ENCODE results near the gene BLTP3A. TPM values are rescaled to one million over a fixed set of nuclear protein-coding genes. Genes with fewer than 3 reads are reported as not detected.
"Not testable (repeated sequence)": the region's sequence is repeated elsewhere in the genome, so short reads cannot be mapped to it uniquely, and the experiment has no call there.

Gene BLTP3A
- total RNA-seq, 2 donors from 2014 or later: 12.7 to 24.3 TPM

DNA sequence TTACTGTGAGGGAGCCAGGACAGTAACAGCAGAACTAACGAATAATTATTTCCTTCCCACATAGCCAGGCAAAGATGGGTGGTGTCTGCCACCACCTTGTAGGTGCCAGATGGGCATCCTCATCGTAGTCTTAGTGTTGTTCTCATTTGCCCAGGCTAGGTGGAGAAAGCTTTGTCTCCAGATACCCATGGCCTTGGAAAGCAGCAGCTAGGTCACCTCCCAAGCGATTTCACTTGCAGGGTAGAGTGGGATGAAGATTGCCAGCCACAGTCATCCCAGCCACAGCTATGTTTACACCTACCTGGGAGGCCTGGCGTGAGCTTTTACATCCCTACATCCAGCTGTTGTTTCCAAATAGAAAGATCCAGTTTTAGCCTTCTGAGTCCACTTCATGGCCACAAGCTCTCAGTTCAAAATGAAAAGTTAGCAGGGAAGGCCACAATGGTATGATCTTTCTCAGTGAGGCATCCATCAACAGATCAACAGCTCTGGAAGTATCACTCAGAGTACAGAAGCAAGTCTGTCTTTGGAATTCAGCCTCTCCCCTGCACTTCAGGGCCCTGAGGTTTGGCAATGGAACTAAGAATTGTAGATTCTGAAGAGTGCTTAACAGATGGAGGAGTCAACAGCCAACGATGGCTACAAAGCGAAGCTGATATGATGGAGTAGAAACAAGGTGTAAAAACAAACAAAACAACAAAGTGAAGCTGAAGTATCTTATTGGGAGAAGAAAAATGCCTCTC is 45.6 kb upstream of the BLTP3A start:
- no peak for DNase-seq (ENCODE audit: low spot score)
- no peaks in the 10 kb centered on the region for H3K4me1 ChIP-seq (replicated peaks)
- H3K27me3 ChIP-seq (replicated peaks; ENCODE audit: insufficient read depth): no peaks in the 10 kb centered on the region
- H3K36me3 ChIP-seq: no peaks in the 10 kb centered on the region
- no peak overlapping the region for H3K4me3 ChIP-seq
- H3K27ac ChIP-seq: no peak overlapping the region
- no peaks in the 10 kb centered on the region for H3K9me3 ChIP-seq
- WGBS: 69% methylated on average over 6 of the region's 6 CpGs
- no peak for TF ChIP-seq POLR2AphosphoS5 (IDR thresholded peaks at IDR 0.05)
- TF ChIP-seq POLR2A (IDR thresholded peaks at IDR 0.05): no peak
- TF ChIP-seq, protein P1, sequence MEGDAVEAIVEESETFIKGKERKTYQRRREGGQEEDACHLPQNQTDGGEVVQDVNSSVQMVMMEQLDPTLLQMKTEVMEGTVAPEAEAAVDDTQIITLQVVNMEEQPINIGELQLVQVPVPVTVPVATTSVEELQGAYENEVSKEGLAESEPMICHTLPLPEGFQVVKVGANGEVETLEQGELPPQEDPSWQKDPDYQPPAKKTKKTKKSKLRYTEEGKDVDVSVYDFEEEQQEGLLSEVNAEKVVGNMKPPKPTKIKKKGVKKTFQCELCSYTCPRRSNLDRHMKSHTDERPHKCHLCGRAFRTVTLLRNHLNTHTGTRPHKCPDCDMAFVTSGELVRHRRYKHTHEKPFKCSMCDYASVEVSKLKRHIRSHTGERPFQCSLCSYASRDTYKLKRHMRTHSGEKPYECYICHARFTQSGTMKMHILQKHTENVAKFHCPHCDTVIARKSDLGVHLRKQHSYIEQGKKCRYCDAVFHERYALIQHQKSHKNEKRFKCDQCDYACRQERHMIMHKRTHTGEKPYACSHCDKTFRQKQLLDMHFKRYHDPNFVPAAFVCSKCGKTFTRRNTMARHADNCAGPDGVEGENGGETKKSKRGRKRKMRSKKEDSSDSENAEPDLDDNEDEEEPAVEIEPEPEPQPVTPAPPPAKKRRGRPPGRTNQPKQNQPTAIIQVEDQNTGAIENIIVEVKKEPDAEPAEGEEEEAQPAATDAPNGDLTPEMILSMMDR (IDR thresholded peaks at IDR 0.05): no peak
- intact Hi-C loops (cut with DNase I): no loop called here

DNA sequence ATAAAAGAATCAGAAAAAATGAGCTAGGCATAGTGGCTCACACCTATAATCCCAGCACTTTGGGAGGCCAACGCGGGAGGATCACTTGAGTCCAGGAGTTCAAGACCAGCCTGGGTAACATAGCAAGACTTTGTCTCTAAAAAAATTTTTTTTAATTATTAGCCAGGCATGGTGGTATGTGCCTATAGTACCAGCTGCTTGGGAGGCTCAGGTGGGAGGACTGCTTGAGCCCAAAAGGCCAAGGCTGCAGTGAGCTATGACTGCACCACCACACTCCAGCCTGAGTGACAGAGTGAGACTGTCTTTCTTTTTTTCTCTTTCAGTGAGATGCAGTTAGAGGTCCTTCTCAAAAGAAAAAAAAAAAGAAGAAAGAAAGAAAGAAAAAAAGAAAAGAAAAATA is 43.1 kb upstream of the BLTP3A start:
- Histone ChIP-seq H3K4me3 (no peak overlapping the region), H3K9me3 (no peaks in the 10 kb centered on the region), H3K4me1 (replicated peaks) (no peaks in the 10 kb centered on the region), H3K36me3 (no peaks in the 10 kb centered on the region), H3K27ac (no peak overlapping the region), H3K27me3 (replicated peaks; ENCODE audit: insufficient read depth) (no peaks in the 10 kb centered on the region)
- no peak for DNase-seq (ENCODE audit: low spot score)
- WGBS: 95% methylated on average over 2 of the region's 2 CpGs
- TF ChIP-seq POLR2A (IDR thresholded peaks at IDR 0.05): no peak
- TF ChIP-seq, protein P1 (IDR thresholded peaks at IDR 0.05): no peak
- intact Hi-C loops (cut with DNase I): no loop called here

DNA sequence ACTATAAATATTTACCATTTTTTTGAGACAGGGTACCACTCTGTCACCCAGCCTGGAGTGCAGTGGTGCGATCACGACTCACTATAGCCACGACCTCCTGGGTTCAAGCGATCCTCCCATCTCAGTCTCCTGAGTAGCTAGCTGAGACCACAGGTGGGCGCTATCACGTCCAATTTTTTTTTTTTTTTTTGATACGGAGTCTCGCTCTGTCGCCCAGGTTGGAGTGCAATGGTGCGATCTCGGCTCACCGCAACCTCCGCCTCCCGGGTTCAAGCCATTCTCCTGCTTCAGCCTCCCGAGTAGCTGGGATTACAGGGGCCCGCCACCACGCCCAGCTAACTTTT is 35.4 kb upstream of the BLTP3A start:
- peak overlapping the region; percentile 94 to 96 for H3K27ac ChIP-seq
- H3K9me3 ChIP-seq; H3K36me3 ChIP-seq; H3K27me3 ChIP-seq (replicated peaks; ENCODE audit: insufficient read depth); DNase-seq (ENCODE audit: low spot score); H3K4me1 ChIP-seq (replicated peaks): not testable (repeated sequence)
- H3K4me3 ChIP-seq: peak overlapping the region; percentile 50 to 56
- WGBS: 30% methylated on average over 17 of the region's 17 CpGs
- intact Hi-C loops (cut with DNase I): loop anchor here (5.0 kb wide), 1 partner anchor 131 kb away; the partner anchor contains the start of genes ANKS1A and TAF11

DNA sequence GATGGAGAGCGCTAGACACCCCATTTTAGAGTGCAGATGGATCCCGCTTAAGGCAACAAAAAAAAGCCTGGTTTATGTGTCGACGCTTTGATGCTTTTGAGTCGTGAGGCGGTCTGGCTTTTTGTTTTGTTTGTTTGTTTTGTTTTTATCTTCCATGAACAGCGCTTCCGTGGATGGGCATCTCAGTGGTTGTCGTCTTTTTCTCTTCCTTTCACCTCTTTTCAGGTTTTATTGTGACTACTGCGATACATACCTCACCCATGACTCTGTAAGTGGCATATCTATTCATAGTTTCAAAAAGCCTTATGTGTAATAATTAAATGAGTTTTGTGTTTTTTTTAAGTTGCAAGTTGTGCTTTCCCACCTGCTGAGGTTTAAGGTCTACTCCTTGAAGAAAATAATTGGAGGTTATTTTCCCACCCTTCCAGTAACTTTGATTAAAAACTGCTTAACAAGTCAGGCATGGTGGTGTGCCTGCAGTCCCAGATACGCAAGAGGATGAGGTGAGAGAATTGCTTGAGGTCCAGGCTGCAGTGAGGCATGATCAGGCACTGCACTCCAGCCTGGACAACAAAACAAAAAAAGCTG is 34.1 kb upstream of the BLTP3A start:
- Histone ChIP-seq H3K9me3 (no peaks in the 10 kb centered on the region), H3K27me3 (replicated peaks; ENCODE audit: insufficient read depth) (no peaks in the 10 kb centered on the region), H3K4me1 (replicated peaks) (no peaks in the 10 kb centered on the region), H3K4me3 (peak overlapping the region; percentile 50 to 56), H3K27ac (peak overlapping the region; percentile 94 to 96), H3K36me3 (peaks cover 0 to 3% of the 10 kb centered on the region in 2 donors)
- intact Hi-C loops (cut with DNase I): loop anchor here (1.0 to 5.0 kb wide), 2 partner anchors 61 to 130 kb away; partner anchors contain the start of genes ANKS1A, ILRUN and TAF11
- TF ChIP-seq POLR2AphosphoS5 (IDR thresholded peaks at IDR 0.05): no peak
- TF ChIP-seq POLR2A (IDR thresholded peaks at IDR 0.05): no peak
- WGBS: 9% methylated on average over 11 of the region's 11 CpGs
- no peak for DNase-seq (ENCODE audit: low spot score)

GRCh38 chr6:34760108-34760507 is 31.8 kb upstream of the BLTP3A start:
- no peaks in the 10 kb centered on the region for H3K27me3 ChIP-seq (replicated peaks; ENCODE audit: insufficient read depth)
- intact Hi-C loops (cut with DNase I): no loop called here
- no peak for DNase-seq (ENCODE audit: low spot score)
- H3K27ac ChIP-seq: no peak overlapping the region
- no peaks in the 10 kb centered on the region for H3K4me1 ChIP-seq (replicated peaks)
- no peak overlapping the region for H3K4me3 ChIP-seq
- no peaks in the 10 kb centered on the region for H3K9me3 ChIP-seq
- WGBS: 93% methylated on average over 8 of the region's 8 CpGs
- H3K36me3 ChIP-seq: peaks cover 0 to 3% of the 10 kb centered on the region in 2 donors
- TF ChIP-seq POLR2A (IDR thresholded peaks at IDR 0.05) (no peak), POLR2AphosphoS5 (IDR thresholded peaks at IDR 0.05) (no peak)
- TF ChIP-seq, protein P1 (IDR thresholded peaks at IDR 0.05): no peak

- DNase-seq (ENCODE audit: low spot score); H3K4me3 ChIP-seq; H3K4me1 ChIP-seq (replicated peaks); H3K36me3 ChIP-seq; H3K27ac ChIP-seq; intact Hi-C loops (cut with DNase I); H3K9me3 ChIP-seq; H3K27me3 ChIP-seq (replicated peaks; ENCODE audit: insufficient read depth): not testable (repeated sequence)
- 87% methylated on average over 5 of the region's 5 CpGs for WGBS
Measured at GRCh38 chr6:34761681-34762080, 30.2 kb upstream of the BLTP3A start.
